H1 (cell line): ENCODE measurements around the gene IKBIP. TPM values are rescaled to one million over a fixed set of nuclear protein-coding genes. Genes with fewer than 3 reads are reported as not detected.

Source experiments
- CHD7 ChIP-seq: fragments of 300-600 bp; sonication (generic); IDR thresholded peaks from 2 replicates; pipeline ENCODE4 v1.7.1; 2012; ENCODE audit warnings: low read length, moderate library complexity, mild to moderate bottlenecking, inconsistent platforms; ENCODE audit not compliant: insufficient replicate concordance
- MAX ChIP-seq: IDR thresholded peaks from 2 replicates; pipeline ENCODE4 v1.6.1; 2012; ENCODE audit warnings: inconsistent platforms
- SIX5 ChIP-seq: IDR thresholded peaks from 2 replicates; pipeline ENCODE4 v1.6.1; 2011; ENCODE audit warnings: mild to moderate bottlenecking, low read depth, low read length
- polyA plus RNA-seq, 7 experiments: library from polyadenylated mRNA; depleted of rRNA in 3 of 7; stranded (reverse) in 5 of 7; unstranded in 2 of 7; fragments of >200 nt in 5 of 7; fragments of 200-250 nt in 2 of 7; gene quantifications; 1 replicate in 5 of 7; 2 replicates in 1 of 7; 4 replicates in 1 of 7; pipeline versions ENCODE4 v1.2.1 to v1.2.3, GENCODE V29; 2011 to 2013; ENCODE audit warnings: missing spikeins in 2 of 7, mixed read lengths in 2 of 7
- total RNA-seq: library from RNA; stranded (reverse); fragmentation: NEBNext Ultra II Directional; extraction: Animal tissue kit (Norgen Biotek cat#: 25700); gene quantifications from 2 replicates; pipeline ENCODE4 v1.2.1, GENCODE V29; 2021

IKBIP gene
- total and polyA plus RNA-seq, 2 of the 8 experiments (the other 6 are each of a cell fraction or from before 2014, with no cell fraction given): 2.7 to 12.4 TPM

GRCh38 chr12:98671459-98671858 is 26.9 kb upstream of the IKBIP start (continued):
- TF ChIP-seq CHD7 (no peak), MAX (no peak), SIX5 (no peak)
